ENCODE results near the gene ZRSR2.

GRCh38 chrX:15744181-15744867 lies 46.0 kb upstream of the ZRSR2 start:
- no peak for TF ChIP-seq CTCF (IDR thresholded peaks at IDR 0.05; ENCODE audit: insufficient read depth, low read depth, low read length)
- TF ChIP-seq EZH2 (IDR thresholded peaks at IDR 0.05; ENCODE audit: insufficient read depth, low read length) = no peak
